Brain microvascular endothelial cell (primary cell): ENCODE measurements around the gene VPS26A.
A peak's percentile ranks its signal among the peaks of the same experiment; 100 is the strongest.

ENCODE experiments used
- DNase-seq: peaks from one replicate; pipeline ENCODE4 v3.0.0-alpha.2; 2020
- H3K27ac ChIP-seq: fragments of 250-450 bp; sonication (Bioruptor Pico); 2 replicates; pipeline ENCODE4 v1.5.1; 2020; ENCODE audit warnings: mild to moderate bottlenecking, moderate library complexity
- H3K27me3 ChIP-seq: fragments of 250-450 bp; sonication (Bioruptor Pico); replicated peaks from 2 replicates; pipeline ENCODE4 v1.5.1; 2020; ENCODE audit warnings: mild to moderate bottlenecking
- H3K36me3 ChIP-seq: fragments of 250-450 bp; sonication (Bioruptor Pico); replicated peaks from 2 replicates; pipeline ENCODE4 v1.5.1; 2020; ENCODE audit warnings: mild to moderate bottlenecking
- H3K4me3 ChIP-seq: 2 replicates; pipeline ENCODE4 v1.5.1; 2011; ENCODE audit warnings: low read depth, mild to moderate bottlenecking, control low read depth, low read length, moderate library complexity
- CTCF ChIP-seq: IDR thresholded peaks from 2 replicates; pipeline ENCODE4 v1.5.1; 2011; ENCODE audit warnings: low read depth, mild to moderate bottlenecking, moderate library complexity, low read length, control low read depth, inconsistent platforms; ENCODE audit errors: missing control alignments
- in situ Hi-C: cut with HindIII; loops from 2 replicates; pipeline ENCODE4 v1.10.0; 2017; ENCODE audit warnings: low sequenced_read_pairs, low pct_ligation_motif_present

Gene VPS26A

GRCh38 chr10:69213591-69214311 is 89.8 kb downstream of the VPS26A start:
- DNase-seq, result no peak
- Histone ChIP-seq H3K27me3 (no peaks in the 10 kb centered on the region), H3K36me3 (peaks cover under 1% of the 10 kb centered on the region), H3K4me3 (no peak overlapping the region), H3K27ac (no peak overlapping the region)
- in situ Hi-C loops, result no loop called here
- no peak for TF ChIP-seq CTCF

- DNase-seq, result no peak
- no peak overlapping the region for H3K4me3 ChIP-seq
- H3K27me3 ChIP-seq, result no peaks in the 10 kb centered on the region
- no peak overlapping the region for H3K27ac ChIP-seq
- no peaks in the 10 kb centered on the region for H3K36me3 ChIP-seq
- no peak for TF ChIP-seq CTCF
- in situ Hi-C loops, result no loop called here
Measured at GRCh38 chr10:69214666-69215131, 90.7 kb downstream of the VPS26A start.

- H3K27ac ChIP-seq, result no peak overlapping the region
- in situ Hi-C loops, result no loop called here
- DNase-seq, result no peak
- H3K4me3 ChIP-seq, result no peak overlapping the region
- no peak for TF ChIP-seq CTCF
- H3K27me3 ChIP-seq, result no peaks in the 10 kb centered on the region
- H3K36me3 ChIP-seq, result no peaks in the 10 kb centered on the region
Measured at GRCh38 chr10:69215405-69216171, 91.6 kb downstream of the VPS26A start.

GRCh38 chr10:69216577-69217118 is 92.7 kb downstream of the VPS26A start:
- H3K36me3 ChIP-seq, result no peaks in the 10 kb centered on the region
- in situ Hi-C loops, result no loop called here
- H3K4me3 ChIP-seq, result no peak overlapping the region
- peak overlapping the region; percentile 28 for H3K27ac ChIP-seq
- no peak for DNase-seq
- no peaks in the 10 kb centered on the region for H3K27me3 ChIP-seq
- TF ChIP-seq CTCF, result no peak

- no peak for TF ChIP-seq CTCF
- peak; percentile 59 for DNase-seq
- in situ Hi-C loops, result no loop called here
- Histone ChIP-seq H3K27ac (peak overlapping the region; percentile 28), H3K4me3 (no peak overlapping the region), H3K27me3 (no peaks in the 10 kb centered on the region), H3K36me3 (no peaks in the 10 kb centered on the region)
Measured at GRCh38 chr10:69217119-69217754, 93.3 kb downstream of the VPS26A start.
